Measurements from ENCODE around the gene EIF2AK3.

EIF2AK3 gene

DNA sequence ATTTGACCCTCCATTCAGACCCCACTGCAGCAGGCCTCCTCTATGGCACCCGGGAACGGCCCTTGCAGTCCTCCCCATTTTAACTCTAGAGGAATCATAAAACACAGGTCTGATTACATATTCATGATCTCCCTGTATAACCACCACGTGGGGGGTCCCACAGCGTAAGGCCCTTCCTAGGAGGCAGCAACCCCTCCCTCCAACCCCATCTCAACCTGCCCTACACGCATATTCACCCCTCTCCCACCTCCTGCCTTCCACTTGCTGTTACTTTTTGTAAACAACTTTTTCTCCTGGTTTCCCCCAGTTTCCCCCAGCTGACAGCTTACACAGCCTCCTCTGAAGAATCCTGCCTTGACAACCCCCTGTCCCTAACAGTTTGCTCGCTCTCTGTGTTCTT is 89.6 kb downstream of the EIF2AK3 start:
- Histone ChIP-seq H3K9ac (ENCODE audit: insufficient read length) (no peak overlapping the region), H3K36me3 (ENCODE audit: insufficient read depth, low read length) (no peaks in the 10 kb centered on the region), H3K9me3 (ENCODE audit: low read depth, low read length) (no peaks in the 10 kb centered on the region), H3K27ac (no peak overlapping the region), H3K4me3 (no peak overlapping the region)
- TF ChIP-seq EZH2 (IDR thresholded peaks at IDR 0.05), result no peak
- TF ChIP-seq POLR2AphosphoS5 (IDR thresholded peaks at IDR 0.05; ENCODE audit: borderline replicate concordance, low read depth, low read length), result no peak
- no peak for TF ChIP-seq FOXP2 (optimal IDR thresholded peaks at IDR 0.05; ENCODE audit: control extremely low read depth, extremely low read length, insufficient read depth)
- DNase-seq (ENCODE audit: low read depth, low spot score), result no peak

DNA sequence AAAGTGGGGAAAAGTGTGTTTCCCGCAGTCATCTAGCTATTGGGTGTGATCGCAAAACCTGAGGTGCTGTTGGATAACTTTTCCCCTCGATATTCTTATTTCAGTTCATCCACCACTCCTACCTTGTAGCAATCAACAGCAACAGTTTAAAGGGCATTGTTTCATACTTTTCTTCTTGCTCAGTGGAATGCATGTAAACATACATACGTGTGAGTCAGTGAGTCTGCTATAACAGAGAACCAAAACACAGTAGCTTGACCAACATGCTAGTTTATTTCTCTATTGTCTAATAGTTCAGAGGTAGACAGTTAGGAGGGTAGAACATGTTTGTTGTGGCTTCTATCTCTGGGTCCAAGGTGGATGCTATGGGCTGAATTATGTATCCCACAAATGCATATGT is 97.2 kb downstream of the EIF2AK3 start:
- TF ChIP-seq FOXP2 (optimal IDR thresholded peaks at IDR 0.05; ENCODE audit: control extremely low read depth, extremely low read length, insufficient read depth) (no peak), EZH2 (IDR thresholded peaks at IDR 0.05) (no peak), POLR2AphosphoS5 (IDR thresholded peaks at IDR 0.05; ENCODE audit: borderline replicate concordance, low read depth, low read length) (no peak)
- Histone ChIP-seq H3K27ac (no peak overlapping the region), H3K9me3 (ENCODE audit: low read depth, low read length) (no peaks in the 10 kb centered on the region), H3K4me3 (no peak overlapping the region), H3K36me3 (ENCODE audit: insufficient read depth, low read length) (no peaks in the 10 kb centered on the region), H3K9ac (ENCODE audit: insufficient read length) (no peak overlapping the region)
- no peak for DNase-seq (ENCODE audit: low read depth, low spot score)

DNA sequence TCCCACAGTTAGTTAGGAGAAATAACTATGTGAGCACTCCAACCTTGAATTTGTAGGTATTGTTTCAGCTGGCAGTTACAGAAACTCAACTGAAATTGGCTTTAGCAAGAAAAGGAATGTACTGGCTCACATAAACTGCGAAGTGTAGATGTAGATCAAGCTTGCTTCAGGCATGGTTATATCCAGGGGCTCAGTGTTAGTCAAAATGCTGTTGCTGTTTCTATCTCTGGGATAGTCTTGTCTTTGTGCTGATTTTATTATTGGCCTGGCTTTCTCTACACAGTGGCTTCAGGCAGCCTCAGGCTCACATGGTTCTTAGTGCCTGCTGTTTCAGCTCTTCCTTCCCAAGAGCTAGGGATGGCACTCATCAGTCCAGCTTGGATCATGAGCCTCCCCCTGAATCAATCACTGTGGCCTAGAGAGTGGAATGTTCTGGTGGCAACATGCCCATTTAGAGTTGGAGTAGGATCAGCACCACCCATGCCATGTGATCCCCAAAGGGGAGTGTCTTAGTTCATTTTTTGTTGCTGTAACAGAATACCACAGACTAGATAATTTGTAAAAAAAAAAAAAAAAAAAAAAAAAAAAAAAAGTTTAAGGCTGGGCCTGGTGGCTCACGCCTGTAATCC is 105.7 kb downstream of the EIF2AK3 start:
- TF ChIP-seq EZH2 (IDR thresholded peaks at IDR 0.05) (no peak), FOXP2 (optimal IDR thresholded peaks at IDR 0.05; ENCODE audit: control extremely low read depth, extremely low read length, insufficient read depth) (no peak), POLR2AphosphoS5 (IDR thresholded peaks at IDR 0.05; ENCODE audit: borderline replicate concordance, low read depth, low read length) (no peak)
- Histone ChIP-seq H3K9me3 (ENCODE audit: low read depth, low read length) (no peaks in the 10 kb centered on the region), H3K4me3 (no peak overlapping the region), H3K27ac (no peak overlapping the region), H3K36me3 (ENCODE audit: insufficient read depth, low read length) (no peaks in the 10 kb centered on the region), H3K9ac (ENCODE audit: insufficient read length) (no peak overlapping the region)
- DNase-seq (ENCODE audit: low read depth, low spot score), result no peak

DNA sequence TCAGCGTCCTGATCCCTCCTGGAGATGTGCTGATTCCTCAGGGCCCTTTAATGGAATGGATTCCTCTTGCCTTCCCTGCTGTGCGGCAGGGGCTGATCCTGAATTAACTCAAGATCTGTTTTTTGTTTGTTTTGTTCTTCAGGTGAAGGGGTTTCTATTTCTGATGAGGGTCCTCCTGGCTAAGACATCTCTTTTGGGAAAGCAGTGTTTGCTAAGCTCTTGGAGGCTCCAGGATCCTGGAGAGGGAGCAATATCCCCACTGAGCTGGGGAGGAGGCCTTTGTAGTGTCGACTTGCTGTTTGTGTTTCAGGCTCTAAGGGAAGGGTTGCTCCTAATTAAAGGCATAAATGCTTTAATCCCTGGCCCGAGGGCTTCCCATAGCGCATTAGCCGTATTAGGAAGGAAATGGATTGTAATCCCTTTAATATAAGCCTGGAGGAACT is 109.5 kb downstream of the EIF2AK3 start:
- TF ChIP-seq POLR2AphosphoS5 (IDR thresholded peaks at IDR 0.05; ENCODE audit: borderline replicate concordance, low read depth, low read length) (no peak), FOXP2 (optimal IDR thresholded peaks at IDR 0.05; ENCODE audit: control extremely low read depth, extremely low read length, insufficient read depth) (peak; percentile 26)
- no peaks in the 10 kb centered on the region for H3K9me3 ChIP-seq (ENCODE audit: low read depth, low read length)
- H3K27ac ChIP-seq, result no peak overlapping the region
- no peak overlapping the region for H3K9ac ChIP-seq (ENCODE audit: insufficient read length)
- peak; percentile 55 for DNase-seq (ENCODE audit: low read depth, low spot score)
- H3K36me3 ChIP-seq (ENCODE audit: insufficient read depth, low read length), result no peaks in the 10 kb centered on the region
- no peak overlapping the region; the same call in 1 of the 2 replicates for H3K4me3 ChIP-seq

All from SK-N-MC (cell line).